ENCODE results near the gene GATA5. TPM values are rescaled to one million over a fixed set of nuclear protein-coding genes. Genes with fewer than 3 reads are reported as not detected.

Gene GATA5
- total RNA-seq, 1 donor from 2014 or later, result not detected

DNA sequence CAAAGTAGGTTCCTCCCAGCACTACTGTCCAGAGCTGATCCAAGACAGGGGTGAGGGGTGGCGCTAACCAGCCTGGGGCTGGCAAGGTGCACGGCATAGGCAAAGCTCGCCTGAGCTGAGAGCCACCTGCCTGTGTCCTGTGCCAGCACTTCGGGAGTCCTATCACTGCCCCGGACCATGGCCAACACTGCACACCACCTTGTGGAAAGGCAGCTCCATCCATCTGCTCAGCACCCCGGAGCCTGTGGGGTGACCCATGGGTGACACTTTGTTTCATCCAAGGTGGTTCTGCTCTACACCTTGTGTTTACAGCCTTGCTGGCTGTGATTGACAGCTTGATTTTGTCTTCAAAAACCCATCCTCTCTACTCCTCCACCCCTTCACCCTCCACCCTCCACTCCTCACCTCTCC lies 32.9 kb upstream of the GATA5 start:
- intact Hi-C loops (cut with micrococcal nuclease), result no loop called here
- no peak overlapping the region for H3K4me3 Mint-ChIP-seq
- peaks cover 7% of the 10 kb centered on the region for H3K27me3 Mint-ChIP-seq
- peaks cover 3% of the 10 kb centered on the region for H3K4me1 Mint-ChIP-seq
- POLR2A ChIA-PET, result interaction anchor here (0.6 kb wide), 1 partner anchor 41 kb away, joined by 3 read pairs; no protein-coding TSS in a partner anchor
- DNase-seq, result no peak
- CTCF ChIA-PET, result interaction anchor here (1.5 kb wide), 1 partner anchor 108 kb away, joined by 4 read pairs; no protein-coding TSS in a partner anchor
- H3K36me3 Mint-ChIP-seq (ENCODE audit: low read depth), result no peaks in the 10 kb centered on the region
- peaks cover 5% of the 10 kb centered on the region for H3K9me3 Mint-ChIP-seq
- H3K27ac Mint-ChIP-seq, result no peak overlapping the region
- TF ChIP-seq, protein P1, sequence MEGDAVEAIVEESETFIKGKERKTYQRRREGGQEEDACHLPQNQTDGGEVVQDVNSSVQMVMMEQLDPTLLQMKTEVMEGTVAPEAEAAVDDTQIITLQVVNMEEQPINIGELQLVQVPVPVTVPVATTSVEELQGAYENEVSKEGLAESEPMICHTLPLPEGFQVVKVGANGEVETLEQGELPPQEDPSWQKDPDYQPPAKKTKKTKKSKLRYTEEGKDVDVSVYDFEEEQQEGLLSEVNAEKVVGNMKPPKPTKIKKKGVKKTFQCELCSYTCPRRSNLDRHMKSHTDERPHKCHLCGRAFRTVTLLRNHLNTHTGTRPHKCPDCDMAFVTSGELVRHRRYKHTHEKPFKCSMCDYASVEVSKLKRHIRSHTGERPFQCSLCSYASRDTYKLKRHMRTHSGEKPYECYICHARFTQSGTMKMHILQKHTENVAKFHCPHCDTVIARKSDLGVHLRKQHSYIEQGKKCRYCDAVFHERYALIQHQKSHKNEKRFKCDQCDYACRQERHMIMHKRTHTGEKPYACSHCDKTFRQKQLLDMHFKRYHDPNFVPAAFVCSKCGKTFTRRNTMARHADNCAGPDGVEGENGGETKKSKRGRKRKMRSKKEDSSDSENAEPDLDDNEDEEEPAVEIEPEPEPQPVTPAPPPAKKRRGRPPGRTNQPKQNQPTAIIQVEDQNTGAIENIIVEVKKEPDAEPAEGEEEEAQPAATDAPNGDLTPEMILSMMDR (IDR thresholded peaks at IDR 0.05), result no peak
- peak; percentile 32 for ATAC-seq (ENCODE audit: low read depth)

DNA sequence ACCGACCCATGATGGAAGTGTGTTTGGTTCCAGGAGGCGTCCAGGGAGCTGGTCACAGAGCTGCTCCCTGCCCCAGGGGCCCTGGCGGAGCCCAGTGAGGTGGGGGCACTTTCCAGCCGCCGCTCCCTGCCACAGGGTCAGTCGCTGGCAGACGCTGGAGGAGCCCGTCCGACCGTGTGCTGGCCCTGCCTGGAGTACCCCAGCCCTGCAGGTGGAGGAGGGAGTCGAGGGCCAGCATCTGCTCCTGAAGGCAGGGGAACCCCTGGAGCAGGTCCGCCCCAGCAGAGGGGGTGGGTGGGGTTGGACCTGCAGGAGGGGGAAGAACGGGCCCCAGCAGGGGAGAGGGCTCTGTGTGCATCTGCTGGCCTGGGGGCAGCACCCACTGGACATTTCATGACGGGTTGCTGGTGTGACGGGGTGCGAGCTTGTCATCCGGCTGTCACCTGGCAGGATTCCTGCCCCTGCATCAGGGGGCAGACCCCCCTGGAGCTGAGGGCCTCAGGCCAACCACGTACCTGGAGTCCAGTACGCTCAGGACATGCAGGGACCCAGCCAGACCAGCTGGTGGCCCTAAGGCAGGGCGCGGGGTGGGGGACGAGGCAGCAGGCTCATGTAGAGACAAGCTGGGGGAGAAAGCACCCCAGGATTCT lies 32.3 kb upstream of the GATA5 start:
- ATAC-seq (ENCODE audit: low read depth), result no peak
- POLR2A ChIA-PET, result no interaction called here

GRCh38 chr20:62507323-62507722 lies 31.5 kb upstream of the GATA5 start:
- H3K4me1 Mint-ChIP-seq, result peaks cover 10% of the 10 kb centered on the region
- ATAC-seq (ENCODE audit: low read depth) (no peak), DNase-seq (no peak)
- H3K27ac Mint-ChIP-seq, result no peak overlapping the region
- ChIA-PET CTCF (no interaction called here), POLR2A (no interaction called here)
- peaks cover 5% of the 10 kb centered on the region for H3K9me3 Mint-ChIP-seq
- H3K4me3 Mint-ChIP-seq, result no peak overlapping the region
- H3K36me3 Mint-ChIP-seq (ENCODE audit: low read depth), result no peaks in the 10 kb centered on the region
- TF ChIP-seq, protein P1 (IDR thresholded peaks at IDR 0.05), result no peak
- no peaks in the 10 kb centered on the region for H3K27me3 Mint-ChIP-seq
- intact Hi-C loops (cut with micrococcal nuclease), result no loop called here

More for the DNA sequence above, 32.3 kb upstream of the GATA5 start:
- CTCF ChIA-PET, result interaction anchor here (1.5 kb wide), 1 partner anchor 108 kb away, joined by 4 read pairs; no protein-coding TSS in a partner anchor
- Mint-ChIP-seq H3K9me3 (peaks cover 5% of the 10 kb centered on the region), H3K27ac (no peak overlapping the region), H3K36me3 (ENCODE audit: low read depth) (no peaks in the 10 kb centered on the region), H3K27me3 (peaks cover 3% of the 10 kb centered on the region), H3K4me1 (peaks cover 3% of the 10 kb centered on the region), H3K4me3 (no peak overlapping the region)
- intact Hi-C loops (cut with micrococcal nuclease), result no loop called here
- DNase-seq, result no peak
- TF ChIP-seq, protein P1 (IDR thresholded peaks at IDR 0.05), result no peak

DNA sequence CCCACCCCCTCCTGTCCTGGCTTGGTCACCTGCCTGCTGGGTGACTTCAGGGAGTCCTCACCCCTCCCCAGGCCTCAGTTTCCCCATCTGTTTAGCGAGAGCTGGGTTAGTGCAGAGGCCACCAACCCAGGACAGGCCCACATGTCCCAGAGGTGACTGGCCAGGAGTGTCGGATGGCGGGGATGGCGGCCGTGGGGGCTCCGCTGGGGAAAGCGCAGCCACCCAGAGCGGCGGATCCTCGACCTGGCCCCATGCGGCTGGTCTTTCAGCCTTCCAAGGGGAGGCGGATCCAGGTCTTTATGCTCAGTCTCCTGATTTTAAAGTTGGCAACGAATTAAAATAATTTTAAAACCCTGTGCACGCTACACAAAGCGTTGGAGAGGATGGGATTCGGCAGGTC lies 31.0 kb upstream of the GATA5 start:
- H3K9me3 Mint-ChIP-seq, result peaks cover 5% of the 10 kb centered on the region
- CTCF ChIA-PET, result no interaction called here
- H3K27me3 Mint-ChIP-seq, result no peaks in the 10 kb centered on the region
- no peak overlapping the region for H3K4me3 Mint-ChIP-seq
- no peak overlapping the region for H3K27ac Mint-ChIP-seq
- DNase-seq, result no peak
- peaks cover 15% of the 10 kb centered on the region for H3K4me1 Mint-ChIP-seq
- no peaks in the 10 kb centered on the region for H3K36me3 Mint-ChIP-seq (ENCODE audit: low read depth)
- intact Hi-C loops (cut with micrococcal nuclease), result no loop called here
- no peak for ATAC-seq (ENCODE audit: low read depth)
- POLR2A ChIA-PET, result no interaction called here
- TF ChIP-seq, protein P1 (IDR thresholded peaks at IDR 0.05), result no peak

- no peak for ATAC-seq (ENCODE audit: low read depth)
- H3K4me3 Mint-ChIP-seq, result no peak overlapping the region
- TF ChIP-seq, protein P1 (IDR thresholded peaks at IDR 0.05), result no peak
- H3K4me1 Mint-ChIP-seq, result peaks cover 22% of the 10 kb centered on the region
- H3K27me3 Mint-ChIP-seq, result no peaks in the 10 kb centered on the region
- no peak overlapping the region for H3K27ac Mint-ChIP-seq
- CTCF ChIA-PET, result no interaction called here
- H3K9me3 Mint-ChIP-seq, result peaks cover 5% of the 10 kb centered on the region
- DNase-seq, result no peak
- intact Hi-C loops (cut with micrococcal nuclease), result no loop called here
- H3K36me3 Mint-ChIP-seq (ENCODE audit: low read depth), result no peaks in the 10 kb centered on the region
- POLR2A ChIA-PET, result interaction anchor here (1.4 kb wide), 1 partner anchor 288 kb away, joined by 3 read pairs; no protein-coding TSS in a partner anchor
Measured at GRCh38 chr20:62506087-62506486, 30.3 kb upstream of the GATA5 start.
